Cerebellar cortex (tissue), 1 donor: ENCODE results near the gene HCN2.
"Not testable (repeated sequence)": the region's sequence is repeated elsewhere in the genome, so short reads cannot be mapped to it uniquely, and the experiment has no call there.

Experiments
- DNase-seq: peaks from one replicate; pipeline ENCODE4 v3.0.0-alpha.2; 2015; ENCODE audit warnings: low spot score

HCN2 gene

DNA sequence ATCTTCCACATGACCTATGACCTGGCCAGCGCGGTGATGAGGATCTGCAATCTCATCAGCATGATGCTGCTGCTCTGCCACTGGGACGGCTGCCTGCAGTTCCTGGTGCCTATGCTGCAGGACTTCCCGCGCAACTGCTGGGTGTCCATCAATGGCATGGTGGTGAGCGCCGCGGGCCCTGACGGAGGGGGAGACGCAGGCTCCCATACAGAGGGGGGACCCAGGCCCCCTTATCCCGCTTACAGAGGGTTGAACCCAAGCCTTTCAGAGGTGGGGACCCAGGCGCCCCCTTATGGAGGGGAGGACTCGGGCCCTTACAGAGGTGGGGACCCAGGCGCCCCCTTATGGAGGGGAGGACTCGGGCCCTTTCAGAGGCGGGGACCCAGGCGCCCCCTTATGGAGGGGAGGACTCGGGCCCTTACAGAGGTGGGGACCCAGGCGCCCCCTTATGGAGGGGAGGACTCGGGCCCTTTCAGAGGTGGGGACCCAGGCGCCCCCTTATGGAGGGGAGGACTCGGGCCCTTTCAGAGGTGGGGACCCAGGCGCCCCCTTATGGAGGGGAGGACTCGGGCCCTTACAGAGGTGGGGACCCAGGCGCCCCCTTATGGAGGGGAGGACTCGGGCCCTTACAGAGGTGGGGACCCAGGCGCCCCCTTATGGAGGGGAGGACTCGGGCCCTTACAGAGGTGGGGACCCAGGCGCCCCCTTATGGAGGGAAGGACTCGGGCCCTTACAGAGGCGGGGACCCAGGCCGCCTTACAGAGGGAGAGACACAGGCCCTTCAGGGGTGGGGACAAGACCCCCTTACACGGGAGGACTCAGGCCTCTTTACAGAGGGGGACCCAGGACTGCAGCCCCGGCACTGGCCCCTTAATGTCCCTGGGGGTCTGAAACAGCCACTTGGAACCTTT lies 15.6 kb downstream of the HCN2 start:
- not testable (repeated sequence) for DNase-seq

DNA sequence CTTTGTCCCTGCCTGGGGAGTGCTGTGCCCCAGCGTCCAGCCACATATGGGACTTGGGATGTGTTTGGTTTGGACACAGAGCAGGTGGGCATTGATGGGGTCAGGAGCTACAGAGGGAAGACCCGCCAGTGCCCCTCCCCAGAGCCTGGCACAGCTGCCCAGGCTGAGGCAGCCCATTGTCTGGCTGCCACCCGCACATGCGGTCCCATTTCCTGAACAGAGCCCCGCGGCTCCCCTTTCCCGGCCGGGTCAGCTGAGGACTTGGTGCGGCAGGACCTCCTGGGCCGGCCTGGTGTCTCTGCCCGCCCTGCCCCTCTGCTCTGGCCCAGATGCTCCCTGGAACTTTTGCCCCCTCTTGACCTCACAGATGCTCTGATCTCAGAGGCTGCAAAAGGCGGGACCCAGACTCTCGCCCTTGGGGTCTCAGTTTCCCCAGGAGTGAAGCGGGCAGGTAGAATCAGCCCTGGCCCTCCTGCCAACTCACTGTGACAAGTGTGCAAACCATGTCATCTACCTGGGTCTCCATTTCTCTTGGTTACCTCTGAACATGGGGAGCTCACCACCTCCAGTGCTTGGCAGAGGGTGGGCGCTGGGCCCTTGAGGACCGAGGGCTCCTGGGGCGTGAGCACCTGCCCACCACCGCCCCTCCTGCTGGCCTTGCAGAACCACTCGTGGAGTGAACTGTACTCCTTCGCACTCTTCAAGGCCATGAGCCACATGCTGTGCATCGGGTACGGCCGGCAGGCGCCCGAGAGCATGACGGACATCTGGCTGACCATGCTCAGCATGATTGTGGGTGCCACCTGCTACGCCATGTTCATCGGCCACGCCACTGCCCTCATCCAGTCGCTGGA lies 17.8 kb downstream of the HCN2 start:
- DNase-seq, result no peak

DNA sequence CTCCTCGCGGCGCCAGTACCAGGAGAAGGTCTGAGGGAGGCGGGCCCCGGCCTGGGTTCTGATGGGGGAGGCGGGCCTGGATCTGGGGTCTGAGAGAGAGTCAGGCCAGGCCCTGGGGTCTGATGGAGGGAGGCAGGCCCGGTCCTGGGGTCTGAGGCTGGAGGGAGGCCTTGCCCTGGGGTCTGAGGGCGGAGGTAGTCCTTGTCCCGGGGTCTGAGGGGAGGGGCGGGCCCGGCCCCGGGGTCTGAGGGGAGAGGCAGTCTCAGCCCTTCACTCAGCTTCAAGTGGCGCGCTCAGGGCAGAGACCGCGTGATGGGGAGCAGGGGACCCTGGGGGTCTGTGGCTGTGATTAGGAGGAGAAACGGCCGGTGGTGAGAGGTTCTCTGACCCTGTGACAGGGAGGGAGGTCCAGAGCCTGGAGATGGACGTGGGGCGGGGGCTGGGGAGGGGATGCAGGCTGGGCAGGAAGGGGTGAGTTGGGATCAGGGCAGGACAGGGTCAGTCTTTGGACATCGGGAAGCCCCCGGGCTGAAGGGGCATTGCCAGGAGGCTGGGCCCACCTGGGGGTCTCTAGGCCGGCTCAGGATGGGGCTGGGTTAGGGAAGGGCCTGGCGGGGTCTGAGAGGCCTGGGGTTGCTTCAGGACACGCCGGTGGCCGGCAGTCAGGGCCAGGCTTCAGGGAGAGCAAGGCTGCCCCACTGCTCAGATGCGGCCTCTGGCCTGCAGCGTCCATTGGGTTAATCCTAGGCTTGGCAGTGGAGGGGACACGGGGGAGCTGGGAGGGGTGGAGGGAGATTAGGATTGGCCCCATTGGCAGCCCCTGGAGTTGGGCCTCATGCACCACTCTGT lies 18.7 kb downstream of the HCN2 start:
- no peak for DNase-seq

DNA sequence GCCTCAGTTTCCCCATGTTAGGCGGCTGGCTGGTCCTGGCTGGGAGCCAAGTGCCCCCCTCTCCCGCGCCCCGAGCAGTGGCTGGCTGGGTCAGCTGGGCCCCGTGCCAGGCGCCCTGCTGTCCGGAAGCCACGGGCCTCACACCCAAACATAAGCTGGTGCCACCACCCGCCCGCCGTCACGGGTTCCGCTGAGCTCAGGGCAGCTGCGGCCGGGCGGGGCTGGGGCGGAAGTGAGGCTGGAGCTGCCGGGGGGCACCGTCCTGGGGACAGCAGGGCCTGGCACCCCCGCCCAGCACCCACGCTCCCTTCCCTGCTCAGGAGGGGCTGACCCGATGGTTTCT lies 19.3 kb downstream of the HCN2 start:
- DNase-seq, result no peak

DNA sequence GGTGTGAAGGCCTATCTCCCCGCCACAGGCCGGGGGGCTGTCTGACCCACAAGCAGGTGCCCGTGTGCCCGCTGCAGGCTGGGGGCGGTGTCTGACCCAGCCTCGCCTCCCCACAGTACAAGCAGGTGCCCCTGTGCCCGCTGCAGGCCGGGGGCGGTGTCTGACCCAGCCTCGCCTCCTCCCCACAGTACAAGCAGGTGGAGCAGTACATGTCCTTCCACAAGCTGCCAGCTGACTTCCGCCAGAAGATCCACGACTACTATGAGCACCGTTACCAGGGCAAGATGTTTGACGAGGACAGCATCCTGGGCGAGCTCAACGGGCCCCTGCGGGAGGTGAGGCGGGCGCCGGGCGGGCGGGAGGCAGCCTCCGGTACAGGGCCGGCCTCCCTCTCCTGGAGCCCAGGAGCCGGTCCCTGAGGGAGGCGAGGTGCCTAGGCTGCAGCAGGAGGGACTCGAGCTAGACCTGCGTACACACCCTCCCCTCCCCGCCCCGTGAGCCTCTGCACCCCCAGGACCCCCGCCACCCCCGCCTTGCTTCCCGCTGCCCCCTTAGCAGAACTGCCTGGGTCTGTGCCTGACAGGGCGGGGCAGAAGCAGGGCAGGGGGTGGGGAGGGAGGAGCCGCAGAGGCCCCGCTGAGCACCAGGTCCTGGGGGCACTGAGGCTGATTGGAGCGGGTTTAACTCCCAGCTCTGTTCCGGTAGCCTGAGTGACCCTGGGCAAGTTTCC lies 20.6 kb downstream of the HCN2 start:
- no peak for DNase-seq

DNA sequence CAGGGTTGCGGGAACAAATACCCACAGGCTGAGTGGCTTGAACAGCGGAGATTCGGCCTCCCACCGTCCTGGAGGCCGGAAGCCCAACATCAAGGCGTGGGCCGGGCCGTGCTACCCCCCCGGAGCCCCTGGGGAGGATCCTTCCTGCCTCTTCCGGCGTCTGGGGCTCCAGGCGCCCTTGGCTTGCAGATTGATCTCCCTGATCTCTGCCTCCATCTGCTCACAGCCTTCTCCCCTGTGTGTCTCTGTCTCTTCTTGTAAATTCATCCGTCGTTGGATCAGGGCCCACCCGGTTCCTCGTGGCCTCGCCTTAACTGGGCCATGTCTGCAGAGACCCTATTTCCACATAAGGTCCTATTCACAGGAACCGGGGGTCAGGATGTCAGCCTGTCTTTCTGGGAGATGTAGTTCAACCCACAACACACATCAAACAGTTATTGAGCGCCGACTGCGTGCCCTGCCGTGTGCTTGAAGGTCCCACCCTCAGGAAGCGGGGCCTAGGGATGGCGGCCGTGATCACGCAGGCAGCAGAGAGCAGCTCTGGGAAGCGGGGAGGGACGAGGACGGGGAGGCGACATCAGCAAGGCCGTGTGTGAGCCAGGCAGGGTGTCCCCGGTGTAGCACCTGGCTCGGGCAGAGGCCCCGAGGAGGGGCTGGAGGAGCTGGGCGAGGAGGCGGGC lies 21.3 kb downstream of the HCN2 start:
- peak; percentile 49 for DNase-seq

DNA sequence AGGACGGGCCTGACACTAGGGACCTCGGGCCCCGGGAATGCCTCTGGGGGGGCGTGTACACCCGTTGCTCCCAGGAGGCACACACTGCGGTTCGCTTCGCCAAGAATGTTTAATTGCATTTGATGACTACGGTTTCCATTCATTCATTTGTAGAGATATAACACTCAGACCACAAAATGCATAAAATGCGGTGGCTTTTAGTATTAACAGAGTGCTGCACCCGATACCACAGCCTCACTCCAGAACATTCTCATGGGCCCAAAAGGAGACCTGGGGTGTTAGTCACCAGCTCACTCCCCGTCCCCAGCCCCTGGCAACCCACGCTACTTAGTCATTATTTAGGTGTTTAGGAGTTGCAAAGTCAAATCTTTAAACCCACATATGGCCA lies 21.8 kb downstream of the HCN2 start:
- no peak for DNase-seq

DNA sequence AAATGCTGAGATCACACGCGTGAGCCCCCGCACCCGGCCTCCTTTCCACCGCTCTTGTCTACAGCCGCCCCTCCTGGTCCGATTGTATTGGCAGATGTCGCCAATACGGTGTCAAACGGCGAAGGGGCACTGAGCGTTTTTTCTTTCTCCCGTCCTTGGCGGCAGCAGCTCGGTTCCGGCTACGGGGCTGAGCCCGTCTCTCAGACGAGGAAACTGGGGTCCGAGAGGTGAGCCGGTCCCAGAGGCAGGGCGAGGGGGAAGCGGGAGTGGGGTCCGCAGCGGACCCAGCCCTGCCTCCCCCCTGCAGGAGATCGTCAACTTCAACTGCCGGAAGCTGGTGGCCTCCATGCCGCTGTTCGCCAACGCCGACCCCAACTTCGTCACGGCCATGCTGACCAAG lies 23.3 kb downstream of the HCN2 start:
- DNase-seq, result no peak

DNA sequence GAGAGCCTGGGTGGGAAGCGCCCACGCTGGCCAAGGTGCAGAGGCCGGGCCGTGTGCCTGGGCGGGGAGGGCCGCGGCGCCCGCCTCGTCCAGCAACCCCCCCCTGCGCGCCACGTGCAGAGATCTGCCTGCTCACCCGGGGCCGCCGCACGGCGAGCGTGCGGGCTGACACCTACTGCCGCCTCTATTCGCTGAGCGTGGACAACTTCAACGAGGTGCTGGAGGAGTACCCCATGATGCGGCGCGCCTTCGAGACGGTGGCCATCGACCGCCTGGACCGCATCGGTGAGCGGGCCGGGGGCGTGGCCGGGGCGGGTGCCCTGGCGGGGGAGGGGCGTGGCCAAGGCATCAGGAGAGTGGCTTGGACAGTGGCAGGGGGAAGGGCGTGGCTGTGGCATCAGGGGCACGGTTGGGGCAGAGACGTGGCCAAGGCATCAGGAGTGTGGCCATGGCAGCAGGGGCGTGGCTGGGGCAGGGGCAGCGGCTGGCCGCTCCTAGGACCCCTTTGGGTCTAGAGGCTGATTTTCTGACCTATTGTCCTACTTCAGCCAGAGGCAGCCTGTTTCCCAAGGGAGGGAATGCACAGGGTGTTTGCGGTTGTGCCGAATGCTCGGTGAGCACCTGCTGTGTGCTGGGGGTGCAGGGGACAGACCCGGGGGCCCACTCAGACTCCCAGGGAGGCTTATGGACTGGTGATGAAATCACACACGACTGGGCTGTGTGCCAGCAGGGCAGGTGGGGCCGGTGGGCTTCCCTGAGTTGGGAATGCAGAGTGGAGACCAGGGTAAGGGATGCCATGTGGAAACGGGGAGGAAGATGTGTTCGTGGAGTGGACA lies 24.3 kb downstream of the HCN2 start:
- DNase-seq, result no peak

DNA sequence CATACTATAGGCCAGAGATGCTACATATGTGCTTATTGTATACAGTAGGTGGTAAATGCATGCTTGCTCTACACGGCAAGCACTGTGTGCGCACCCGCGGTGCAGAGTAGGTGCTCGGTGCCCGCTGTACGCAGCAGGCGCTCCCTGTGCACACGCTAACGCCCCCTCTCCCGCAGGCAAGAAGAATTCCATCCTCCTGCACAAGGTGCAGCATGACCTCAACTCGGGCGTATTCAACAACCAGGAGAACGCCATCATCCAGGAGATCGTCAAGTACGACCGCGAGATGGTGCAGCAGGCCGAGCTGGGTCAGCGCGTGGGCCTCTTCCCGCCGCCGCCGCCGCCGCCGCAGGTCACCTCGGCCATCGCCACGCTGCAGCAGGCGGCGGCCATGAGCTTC lies 25.9 kb downstream of the HCN2 start:
- DNase-seq, result no peak

DNA sequence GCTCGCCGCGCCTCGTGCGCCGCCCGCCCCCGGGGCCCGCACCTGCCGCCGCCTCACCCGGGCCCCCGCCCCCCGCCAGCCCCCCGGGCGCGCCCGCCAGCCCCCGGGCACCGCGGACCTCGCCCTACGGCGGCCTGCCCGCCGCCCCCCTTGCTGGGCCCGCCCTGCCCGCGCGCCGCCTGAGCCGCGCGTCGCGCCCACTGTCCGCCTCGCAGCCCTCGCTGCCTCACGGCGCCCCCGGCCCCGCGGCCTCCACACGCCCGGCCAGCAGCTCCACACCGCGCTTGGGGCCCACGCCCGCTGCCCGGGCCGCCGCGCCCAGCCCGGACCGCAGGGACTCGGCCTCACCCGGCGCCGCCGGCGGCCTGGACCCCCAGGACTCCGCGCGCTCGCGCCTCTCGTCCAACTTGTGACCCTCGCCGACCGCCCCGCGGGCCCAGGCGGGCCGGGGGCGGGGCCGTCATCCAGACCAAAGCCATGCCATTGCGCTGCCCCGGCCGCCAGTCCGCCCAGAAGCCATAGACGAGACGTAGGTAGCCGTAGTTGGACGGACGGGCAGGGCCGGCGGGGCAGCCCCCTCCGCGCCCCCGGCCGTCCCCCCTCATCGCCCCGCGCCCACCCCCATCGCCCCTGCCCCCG lies 26.5 kb downstream of the HCN2 start:
- DNase-seq, result no peak

DNA sequence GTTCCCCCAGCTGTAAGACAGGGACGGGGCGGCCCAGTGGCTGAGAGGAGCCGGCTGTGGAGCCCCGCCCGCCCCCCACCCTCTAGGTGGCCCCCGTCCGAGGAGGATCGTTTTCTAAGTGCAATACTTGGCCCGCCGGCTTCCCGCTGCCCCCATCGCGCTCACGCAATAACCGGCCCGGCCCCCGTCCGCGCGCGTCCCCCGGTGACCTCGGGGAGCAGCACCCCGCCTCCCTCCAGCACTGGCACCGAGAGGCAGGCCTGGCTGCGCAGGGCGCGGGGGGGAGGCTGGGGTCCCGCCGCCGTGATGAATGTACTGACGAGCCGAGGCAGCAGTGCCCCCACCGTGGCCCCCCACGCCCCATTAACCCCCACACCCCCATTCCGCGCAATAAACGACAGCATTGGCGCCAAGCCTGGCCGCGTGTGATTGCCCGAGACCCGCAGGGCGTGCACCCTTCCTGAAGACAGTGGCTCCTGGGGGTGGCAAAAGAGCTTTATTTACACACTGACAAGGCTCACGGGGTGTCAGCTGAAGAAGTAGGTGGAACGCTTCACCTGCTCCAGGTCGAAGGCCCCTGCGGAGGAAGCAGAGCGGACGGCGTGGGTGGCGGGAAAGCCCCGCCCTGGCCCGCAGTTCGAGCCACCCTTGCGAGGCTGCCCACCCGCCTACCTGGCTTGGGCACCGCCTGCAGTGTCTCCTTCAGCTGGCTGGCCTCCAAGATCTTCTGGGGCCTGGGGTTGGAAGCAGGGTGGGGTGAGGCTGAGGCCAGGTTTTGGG lies 27.3 kb downstream of the HCN2 start:
- no peak for DNase-seq

DNA sequence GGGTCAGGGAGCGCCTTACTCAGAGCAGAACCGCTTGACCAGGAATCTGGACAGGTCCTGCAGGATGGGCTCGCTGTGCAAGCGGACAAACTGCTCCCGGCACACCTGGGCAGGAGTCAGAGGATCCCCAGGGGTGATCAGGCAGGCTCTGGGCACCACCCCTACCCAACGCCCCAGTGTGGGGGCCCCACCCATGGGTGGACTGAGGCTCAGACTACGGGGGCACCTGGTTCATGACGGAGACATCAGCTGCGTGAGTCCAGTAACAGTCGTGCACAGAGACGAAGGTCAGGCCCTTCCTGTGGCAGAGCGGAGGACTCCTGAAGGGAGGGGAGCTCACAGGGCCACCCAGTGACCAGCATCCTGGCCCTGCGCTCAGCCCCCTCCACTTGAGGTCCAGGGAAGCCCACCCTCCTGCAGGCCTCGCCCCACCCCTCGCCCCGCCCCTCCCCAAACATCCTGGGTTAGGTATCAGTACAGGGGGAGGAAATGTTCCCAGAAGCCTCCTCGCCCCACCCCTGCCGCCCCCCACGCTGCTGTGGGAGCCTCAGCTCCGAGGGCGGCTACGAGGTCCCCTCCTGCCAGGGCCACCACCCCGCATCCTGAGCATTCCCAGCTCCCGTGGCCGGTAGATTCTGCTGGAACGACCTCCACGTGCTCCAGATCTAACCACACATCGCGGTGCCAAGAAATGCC lies 28.0 kb downstream of the HCN2 start:
- no peak for DNase-seq

DNA sequence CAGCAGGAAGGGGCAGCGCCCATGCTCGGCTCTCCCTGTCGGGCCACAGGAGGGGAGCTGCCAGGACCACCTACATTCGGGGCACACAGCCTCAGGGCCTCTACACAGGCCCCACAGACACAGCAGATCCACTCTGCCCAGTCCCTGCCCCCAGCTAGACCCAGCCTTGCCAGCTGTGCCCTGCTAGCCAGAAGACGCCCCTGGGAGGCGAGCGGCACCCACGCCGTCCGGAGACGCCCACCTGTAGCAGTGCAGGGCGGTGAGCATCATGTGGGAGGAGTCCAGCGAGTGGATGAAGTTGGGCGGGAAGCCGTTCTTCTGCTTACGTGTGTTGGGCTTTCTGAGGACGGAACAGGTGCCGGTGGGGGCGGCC lies 28.6 kb downstream of the HCN2 start:
- no peak for DNase-seq

DNA sequence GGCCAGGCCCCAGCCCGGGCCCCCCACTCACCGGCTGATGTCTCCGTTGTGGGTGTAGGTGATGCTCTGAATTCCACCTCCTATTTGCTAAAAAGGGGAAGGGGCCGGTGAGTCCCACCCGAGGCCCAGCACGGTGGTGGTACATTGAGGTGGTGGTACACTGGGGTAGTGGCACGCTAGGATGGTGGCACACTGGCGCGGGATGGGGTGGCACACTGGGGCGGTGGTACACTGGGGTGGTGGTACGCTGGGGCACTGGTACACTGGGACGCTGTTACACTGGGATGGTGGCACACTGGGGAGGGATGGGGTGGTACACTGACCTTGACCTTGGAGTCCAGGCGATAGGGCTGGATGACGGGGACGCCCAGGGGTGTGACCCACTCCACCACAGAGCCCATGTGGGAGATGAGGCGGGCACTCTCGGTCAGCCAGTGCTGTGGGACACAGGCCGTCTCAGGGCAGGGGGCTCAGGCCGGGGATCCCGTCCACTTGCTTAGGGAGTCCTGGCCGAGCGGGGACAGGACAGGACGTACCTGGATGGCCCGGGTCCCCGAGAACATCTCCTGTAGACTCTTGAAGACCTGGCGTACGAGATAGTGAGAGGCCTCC lies 29.1 kb downstream of the HCN2 start:
- DNase-seq, result no peak

DNA sequence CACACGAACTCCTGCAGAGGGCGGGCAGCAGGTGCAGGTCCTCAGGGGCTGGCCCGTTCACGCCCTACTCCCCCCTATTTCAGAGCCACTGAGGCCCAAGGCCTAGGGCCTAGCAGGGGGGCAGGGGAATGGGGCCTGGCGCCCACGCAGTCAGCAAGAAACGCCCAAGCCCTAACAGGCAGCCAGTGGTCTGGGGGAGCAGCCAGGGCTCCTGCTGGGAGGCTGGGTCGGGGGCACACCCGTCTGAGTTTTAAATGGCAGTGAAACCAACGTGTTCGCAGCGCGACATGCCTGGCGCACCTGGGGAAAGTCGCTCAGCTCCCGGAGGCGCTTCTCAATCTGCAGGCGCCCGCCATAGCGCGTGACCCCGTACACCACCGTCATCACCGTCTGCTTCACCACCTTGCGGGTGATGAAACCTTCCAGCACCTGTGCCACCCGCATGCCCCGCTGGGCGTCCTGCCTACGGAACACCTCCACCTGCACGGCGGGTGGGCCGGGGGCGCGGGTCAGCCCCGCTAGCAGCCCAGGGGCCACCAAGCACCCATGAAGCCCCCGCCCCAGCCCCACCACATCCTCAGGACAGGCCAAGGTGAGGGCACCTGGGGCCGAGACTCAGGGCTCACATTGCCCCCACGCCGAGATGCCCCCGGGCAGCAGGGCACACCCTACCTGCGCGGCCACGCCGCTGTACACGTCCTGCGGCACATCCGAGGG lies 29.8 kb downstream of the HCN2 start:
- DNase-seq, result no peak

DNA sequence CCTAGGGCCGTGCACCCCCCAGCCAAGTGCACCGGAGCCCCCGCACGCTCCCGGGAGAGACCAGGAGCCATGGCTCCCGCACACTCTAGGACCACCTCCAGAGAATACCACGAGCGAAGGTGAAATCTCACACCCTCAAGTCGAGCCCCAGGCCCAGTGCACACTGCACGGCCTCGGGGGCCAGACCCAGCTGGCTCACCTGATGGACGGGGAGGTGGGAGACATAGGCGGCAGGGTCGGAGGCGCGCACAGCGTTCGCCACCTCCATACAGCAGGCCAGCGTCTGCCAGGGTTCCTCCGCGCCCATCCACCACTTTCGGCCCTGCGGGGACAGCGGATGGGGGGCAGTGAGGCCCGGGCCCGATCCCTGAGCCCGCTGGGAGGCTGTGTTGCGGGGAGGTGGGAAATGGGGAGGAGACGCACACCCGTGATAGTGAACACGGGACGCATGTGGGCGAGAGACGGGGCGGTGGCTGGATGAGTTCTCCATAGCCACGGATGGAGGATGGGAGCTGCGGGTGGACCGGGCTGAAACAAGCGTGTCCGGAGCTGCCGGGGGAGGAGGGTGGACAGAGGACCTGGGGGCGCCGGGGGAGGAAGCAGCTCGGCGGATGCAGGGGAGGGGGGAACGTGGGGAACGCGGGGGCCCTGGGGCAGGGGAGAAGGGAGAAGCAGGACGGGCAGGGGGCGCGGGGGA lies 30.6 kb downstream of the HCN2 start:
- no peak for DNase-seq
